ENCODE measurements around the gene ALG11.

ALG11 gene

GRCh38 chr13:51997641-51998330 is 14.4 kb upstream of the ALG11 start:
- DNase-seq, result no peak

GRCh38 chr13:51998723-51999509 is 13.3 kb upstream of the ALG11 start:
- DNase-seq, result no peak

GRCh38 chr13:51999510-51999911 is 12.7 kb upstream of the ALG11 start:
- DNase-seq, result no peak

- DNase-seq, result no peak
Measured at GRCh38 chr13:51999921-52000320, 12.3 kb upstream of the ALG11 start.

- peak; percentile 59 for DNase-seq
Measured at GRCh38 chr13:52001120-52001731, 11.0 kb upstream of the ALG11 start.

- DNase-seq, result no peak
Measured at GRCh38 chr13:52002361-52002760, 9.8 kb upstream of the ALG11 start.

- no peak for DNase-seq
Measured at GRCh38 chr13:52003541-52003940, 8.7 kb upstream of the ALG11 start.

- DNase-seq, result no peak
Measured at GRCh38 chr13:52004511-52005170, 7.6 kb upstream of the ALG11 start.

GRCh38 chr13:52005841-52006522 is 6.2 kb upstream of the ALG11 start:
- no peak for DNase-seq

- DNase-seq, result no peak
Measured at GRCh38 chr13:52006523-52007245, 5.5 kb upstream of the ALG11 start.

GRCh38 chr13:52009946-52010345 is 2.3 kb upstream of the ALG11 start:
- DNase-seq, result no peak

- no peak for DNase-seq
Measured at GRCh38 chr13:52010890-52011631, 1.1 kb upstream of the ALG11 start, which contains the start of gene ATP7B. TSS of gene ATP7B (minus strand) at chr13:52011450. CDS start at chr13:52011337, 113 bp downstream.

- no peak for DNase-seq
Measured at GRCh38 chr13:52012512-52012836, 276 bp downstream of the ALG11 start.

- no peak for DNase-seq
Measured at GRCh38 chr13:52016296-52016695, 4.1 kb downstream of the ALG11 start.

- no peak for DNase-seq
Measured at GRCh38 chr13:52020191-52020590, 8.0 kb downstream of the ALG11 start.

- no peak for DNase-seq
Measured at GRCh38 chr13:52022356-52022755, 10.2 kb downstream of the ALG11 start.

- DNase-seq, result no peak
Measured at GRCh38 chr13:52024481-52024880, 12.3 kb downstream of the ALG11 start, which contains the start of gene UTP14C. TSS of gene UTP14C (plus strand) at chr13:52024691. CDS start at chr13:52028805, 4,114 bp downstream.

- DNase-seq, result no peak
Measured at GRCh38 chr13:52025475-52026245, 13.5 kb downstream of the ALG11 start.

- no peak for DNase-seq
Measured at GRCh38 chr13:52026246-52026626, 14.0 kb downstream of the ALG11 start.

GRCh38 chr13:52027832-52028231 is 15.6 kb downstream of the ALG11 start:
- no peak for DNase-seq

- DNase-seq, result no peak
Measured at GRCh38 chr13:52029569-52029968, 17.4 kb downstream of the ALG11 start.
